K562 (cell line): ENCODE data around the gene TAF8. TPM values are rescaled to one million over a fixed set of nuclear protein-coding genes. Genes with fewer than 3 reads are reported as not detected.

Experiments
- ADNP ChIP-seq: fragments of 200-800 bp; sonication (Bioruptor generic); IDR thresholded peaks from 2 replicates; pipeline ENCODE4 v1.6.1; 2016; ENCODE audit warnings: missing genetic modification characterization, missing compliant biosample characterization
- ARID1B ChIP-seq: fragments of 450-650 bp; IDR thresholded peaks from 2 replicates; pipeline ENCODE4 v1.6.1; 2016; ENCODE audit warnings: antibody characterized with exemption, mild to moderate bottlenecking, inconsistent platforms
- ARNT ChIP-seq, 2 experiments: fragments of 450-650 bp; IDR thresholded peaks; 2 replicates each; pipeline ENCODE4 v1.6.1; 2016; ENCODE audit warnings: mild to moderate bottlenecking in 1 of 2
- CUX1 ChIP-seq: fragments of 200-800 bp; sonication (Bioruptor generic); IDR thresholded peaks from 2 replicates; pipeline ENCODE4 v1.6.1; 2016; ENCODE audit warnings: missing genetic modification characterization, missing compliant biosample characterization
- GTF2A2 ChIP-seq: IDR thresholded peaks from 2 replicates; pipeline ENCODE4 v1.6.1; 2016; ENCODE audit warnings: mild to moderate bottlenecking, missing genetic modification characterization, missing compliant biosample characterization
- GTF2E2 ChIP-seq: fragments of 200-800 bp; sonication (Bioruptor generic); IDR thresholded peaks from 2 replicates; pipeline ENCODE4 v1.6.1; 2016; ENCODE audit warnings: missing genetic modification characterization, missing compliant biosample characterization
- HDAC8 ChIP-seq: fragments of 450-650 bp; IDR thresholded peaks from 2 replicates; pipeline ENCODE4 v1.6.1; 2016; ENCODE audit warnings: mild to moderate bottlenecking, missing genetic modification characterization, moderate library complexity, missing compliant biosample characterization
- HIVEP1 ChIP-seq: fragments of 250-450 bp; sonication (Bioruptor Pico); IDR thresholded peaks from 2 replicates; pipeline ENCODE4 v1.4.0; 2020; ENCODE audit warnings: mild to moderate bottlenecking
- HNRNPUL1 ChIP-seq: fragments of 200-400 bp; formaldehyde crosslinking; IDR thresholded peaks from 2 replicates; pipeline ENCODE4 v1.6.1; 2017; ENCODE audit warnings: low read length
- KLF6 ChIP-seq: fragments of 250-450 bp; sonication (Bioruptor Pico); IDR thresholded peaks from 2 replicates; pipeline ENCODE4 v1.4.0; 2020; ENCODE audit warnings: mild to moderate bottlenecking, moderate library complexity, borderline replicate concordance
- NCOR1 ChIP-seq: fragments of 450-650 bp; IDR thresholded peaks from 2 replicates; pipeline ENCODE4 v1.6.1; 2016; ENCODE audit warnings: mild to moderate bottlenecking, moderate library complexity
- NFE2L1 ChIP-seq: fragments of 450-650 bp; IDR thresholded peaks from 2 replicates; pipeline ENCODE4 v1.6.1; 2016; ENCODE audit warnings: missing genetic modification characterization, low read depth, mild to moderate bottlenecking, missing compliant biosample characterization, moderate library complexity, borderline replicate concordance
- NR2C2 ChIP-seq, 2 experiments: fragments of 200-800 bp in 1 of 2; sonication (Bioruptor generic) in 1 of 2; sonication (generic) in 1 of 2; formaldehyde crosslinking in 1 of 2; IDR thresholded peaks; 2 replicates each; pipeline versions ENCODE4 v1.6.1 to v1.8.0; 2016 to 2022; ENCODE audit warnings: mild to moderate bottlenecking in 1 of 2, missing compliant biosample characterization in 1 of 2, missing genetic modification characterization in 1 of 2, missing genetic modification reagents in 1 of 2
- PCBP1 ChIP-seq: fragments of 200-400 bp; formaldehyde crosslinking; IDR thresholded peaks from 2 replicates; pipeline ENCODE4 v1.6.1; 2018; ENCODE audit warnings: mild to moderate bottlenecking, low read depth, low read length; ENCODE audit not compliant: poor library complexity, severe bottlenecking
- SMARCA4 ChIP-seq: fragments of 450-650 bp; IDR thresholded peaks from 2 replicates; pipeline ENCODE4 v1.6.1; 2016
- TFE3 ChIP-seq: fragments of 450-650 bp; formaldehyde crosslinking; IDR thresholded peaks from 2 replicates; pipeline ENCODE4 v1.4.0; 2020; ENCODE audit warnings: mild to moderate bottlenecking, mixed read lengths
- THRB ChIP-seq: fragments of 450-650 bp; formaldehyde crosslinking; conservative IDR thresholded peaks from 2 replicates; pipeline ENCODE4 v1.4.0; 2022; ENCODE audit warnings: mild to moderate bottlenecking, missing genetic modification characterization
- ZNF197 ChIP-seq: fragments of 200-800 bp; sonication (Bioruptor generic); IDR thresholded peaks from 2 replicates; pipeline ENCODE4 v1.6.1; 2016; ENCODE audit warnings: low read depth, missing genetic modification characterization, missing compliant biosample characterization
- ZNF280B ChIP-seq: fragments of 250-450 bp; sonication (Bioruptor Pico); IDR thresholded peaks from 2 replicates; pipeline ENCODE4 v1.5.1; 2021; ENCODE audit warnings: mild to moderate bottlenecking
- ZNF695 ChIP-seq: fragments of 450-650 bp; formaldehyde crosslinking; IDR thresholded peaks from 2 replicates; pipeline ENCODE4 v1.4.0; 2020; ENCODE audit warnings: mild to moderate bottlenecking, moderate library complexity
- polyA plus RNA-seq, 8 experiments: library from polyadenylated mRNA; depleted of rRNA in 4 of 8; stranded (reverse) in 5 of 8; unstranded in 3 of 8; fragments of >200 nt; fragmentation: Nextera tagmentation in 2 of 8; fragmentation: Illumina TruSeq in 1 of 8; extraction: Ambion mirVana in 2 of 8; extraction: Trizol in 1 of 8; gene quantifications; 2 replicates each; pipeline versions ENCODE4 v1.2.1 to v1.2.3, GENCODE V29; 2011 to 2014; ENCODE audit warnings: inconsistent platforms in 1 of 8, missing spikeins in 1 of 8
- total RNA-seq, 7 experiments: library from RNA; depleted of rRNA in 6 of 7; stranded (reverse); fragments of >200 nt in 6 of 7; fragmentation: Illumina TruSeq in 2 of 7; extraction: Trizol in 2 of 7; gene quantifications; 2 replicates each; pipeline versions ENCODE4 v1.2.1 to v1.2.3, GENCODE V29; 2011 to 2021; ENCODE audit warnings: low replicate concordance in 1 of 7

The TAF8 gene
- total and polyA plus RNA-seq, 9 of the 15 experiments (the other 6 are each of a cell fraction or from before 2014, with no cell fraction given), result 29.4 to 84.0 (median 52.6) TPM

GRCh38 chr6:42049948-42050296, 402 bp upstream of the TAF8 start (continued):
- TF ChIP-seq CUX1 (CRISPR knock-in tag), result no peak
- no peak for TF ChIP-seq ZNF280B (CRISPR knock-in tag)
- no peak for TF ChIP-seq HNRNPUL1
- no peak for TF ChIP-seq HDAC8 (tag)
- TF ChIP-seq ZNF695 (CRISPR knock-in tag), result no peak
- TF ChIP-seq ARNT (IDR thresholded peaks at IDR 0.05), result peak in 1 of 2 experiments; percentile 6; a peak in 1 of 4 replicates
- no peak for TF ChIP-seq SMARCA4
- no peak for TF ChIP-seq PCBP1
- TF ChIP-seq GTF2E2 (tag), result no peak; the same call in 1 of the 2 replicates
- 0 out of 2 replicates have a peak, but pooled peaks have one; percentile 27 for TF ChIP-seq ARID1B
- no peak for TF ChIP-seq NFE2L1 (tag)
- no peak for TF ChIP-seq THRB (CRISPR knock-in tag)
- TF ChIP-seq TFE3 (CRISPR knock-in tag), result no peak
- no peak for TF ChIP-seq HIVEP1 (CRISPR knock-in tag)
- TF ChIP-seq GTF2A2, result 0 out of 2 replicates have a peak, but pooled peaks have one; percentile 53
- no peak for TF ChIP-seq NR2C2 (CRISPR knock-in tag; IDR thresholded peaks at IDR 0.05)
- no peak for TF ChIP-seq NR2C2 (tag; IDR thresholded peaks at IDR 0.05)
- no peak for TF ChIP-seq NCOR1
- TF ChIP-seq ZNF197 (CRISPR knock-in tag), result no peak; the same call in 1 of the 2 replicates
- TF ChIP-seq ADNP (tag), result no peak
- no peak for TF ChIP-seq KLF6 (CRISPR knock-in tag)
